K562 (cell line): ENCODE measurements around the gene GPC2. TPM values are rescaled to one million over a fixed set of nuclear protein-coding genes. Genes with fewer than 3 reads are reported as not detected.

ENCODE experiments used
- BRD9 ChIP-seq: fragments of 450-650 bp; IDR thresholded peaks from 2 replicates; pipeline ENCODE4 v1.6.1; 2018; ENCODE audit warnings: low read depth; ENCODE audit not compliant: partially characterized antibody
- CREB1 ChIP-seq, 2 experiments: sonication (generic) in 1 of 2; formaldehyde crosslinking in 1 of 2; IDR thresholded peaks; 2 replicates each; pipeline versions ENCODE4 v1.6.1 to v1.8.0; 2012 to 2022; ENCODE audit warnings: inconsistent platforms in 1 of 2, mild to moderate bottlenecking in 1 of 2, missing genetic modification reagents in 1 of 2, moderate library complexity in 1 of 2
- CTBP1 ChIP-seq: fragments of 450-650 bp; IDR thresholded peaks from 2 replicates; pipeline ENCODE4 v1.6.1; 2016; ENCODE audit warnings: borderline replicate concordance
- EP400 ChIP-seq: fragments of 450-650 bp; IDR thresholded peaks from 2 replicates; pipeline ENCODE4 v1.6.1; 2017; ENCODE audit warnings: antibody characterized with exemption, mild to moderate bottlenecking, moderate library complexity
- MAZ ChIP-seq, 2 experiments: fragments of 450-650 bp in 1 of 2; sonication (generic) in 1 of 2; formaldehyde crosslinking; IDR thresholded peaks in 1 of 2; conservative IDR thresholded peaks in 1 of 2; 2 replicates each; pipeline versions ENCODE4 v1.4.0 to v1.5.0; 2020; ENCODE audit warnings: mild to moderate bottlenecking in 1 of 2, missing genetic modification reagents in 1 of 2
- MTA1 ChIP-seq: fragments of 450-650 bp; IDR thresholded peaks from 2 replicates; pipeline ENCODE4 v1.6.1; 2017; ENCODE audit warnings: borderline replicate concordance
- NR1H2 ChIP-seq: sonication (generic); formaldehyde crosslinking; IDR thresholded peaks from 2 replicates; pipeline ENCODE4 v1.4.0; 2020; ENCODE audit warnings: mild to moderate bottlenecking, missing genetic modification reagents
- NR2F6 ChIP-seq: fragments of 450-650 bp; formaldehyde crosslinking; IDR thresholded peaks from 2 replicates; pipeline ENCODE4 v1.4.0; 2020; ENCODE audit warnings: mild to moderate bottlenecking
- POU5F1 ChIP-seq: fragments of 150-350 bp; IDR thresholded peaks from 2 replicates; pipeline ENCODE4 v1.6.1; 2014; ENCODE audit warnings: borderline replicate concordance, low read length, low read depth, mild to moderate bottlenecking; ENCODE audit not compliant: partially characterized antibody
- SIX5 ChIP-seq, 2 experiments: IDR thresholded peaks; 2 replicates each; pipeline ENCODE4 v1.6.1; 2011; ENCODE audit warnings: low read length in 2 of 2, borderline replicate concordance in 1 of 2, low read depth in 1 of 2, mild to moderate bottlenecking in 1 of 2, moderate library complexity in 1 of 2; ENCODE audit not compliant: insufficient read depth in 1 of 2
- SMARCE1 ChIP-seq: fragments of 450-650 bp; IDR thresholded peaks from 2 replicates; pipeline ENCODE4 v1.7.1; 2016; ENCODE audit warnings: mild to moderate bottlenecking
- TAL1 ChIP-seq: fragments of 450-650 bp; IDR thresholded peaks from 2 replicates; pipeline ENCODE4 v1.6.1; 2016; ENCODE audit warnings: mild to moderate bottlenecking
- TCFL5 ChIP-seq: fragments of 250-450 bp; sonication (Bioruptor Pico); conservative IDR thresholded peaks from 2 replicates; pipeline ENCODE4 v1.6.1; 2021; ENCODE audit warnings: mild to moderate bottlenecking, moderate library complexity, matching md5 sums
- ZBTB8A ChIP-seq: fragments of 450-650 bp; IDR thresholded peaks from 2 replicates; pipeline ENCODE4 v1.6.1; 2018; ENCODE audit warnings: mild to moderate bottlenecking, moderate library complexity; ENCODE audit not compliant: partially characterized antibody
- ZNF143 ChIP-seq: sonication (generic); formaldehyde crosslinking; IDR thresholded peaks from 2 replicates; pipeline ENCODE4 v1.9.0; 2022; ENCODE audit warnings: mild to moderate bottlenecking, missing genetic modification reagents
- polyA plus RNA-seq, 8 experiments: library from polyadenylated mRNA; depleted of rRNA in 4 of 8; stranded (reverse) in 5 of 8; unstranded in 3 of 8; fragments of >200 nt; fragmentation: Nextera tagmentation in 2 of 8; fragmentation: Illumina TruSeq in 1 of 8; extraction: Ambion mirVana in 2 of 8; extraction: Trizol in 1 of 8; gene quantifications; 2 replicates each; pipeline versions ENCODE4 v1.2.1 to v1.2.3, GENCODE V29; 2011 to 2014; ENCODE audit warnings: inconsistent platforms in 1 of 8, missing spikeins in 1 of 8
- total RNA-seq, 7 experiments: library from RNA; depleted of rRNA in 6 of 7; stranded (reverse); fragments of >200 nt in 6 of 7; fragmentation: Illumina TruSeq in 2 of 7; extraction: Trizol in 2 of 7; gene quantifications; 2 replicates each; pipeline versions ENCODE4 v1.2.1 to v1.2.3, GENCODE V29; 2011 to 2021; ENCODE audit warnings: low replicate concordance in 1 of 7
- TF ChIP-seq, protein P1 (sequence below): fragments of 250-450 bp; sonication (Bioruptor Pico); IDR thresholded peaks from 2 replicates; pipeline ENCODE4 v1.6.1; 2021; ENCODE audit warnings: mild to moderate bottlenecking
- TF ChIP-seq, protein P2 (sequence below): fragments of 450-650 bp; IDR thresholded peaks from 2 replicates; pipeline ENCODE4 v1.7.1; 2018; ENCODE audit warnings: mild to moderate bottlenecking, low read depth; ENCODE audit not compliant: partially characterized antibody
- TF ChIP-seq, protein P3 (sequence below): fragments of 450-650 bp; IDR thresholded peaks from 2 replicates; pipeline ENCODE4 v1.6.1; 2016; ENCODE audit warnings: low read depth, mild to moderate bottlenecking, moderate library complexity
- TF ChIP-seq, protein P4 (sequence below): fragments of 450-650 bp; IDR thresholded peaks from 2 replicates; pipeline ENCODE4 v1.6.1; 2018; ENCODE audit not compliant: partially characterized antibody

GPC2 gene
- total and polyA plus RNA-seq, 9 of the 15 experiments (the other 6 are each of a cell fraction or from before 2014, with no cell fraction given) = 0.06 to 7.7 (median 1.4) TPM; not detected in 1

DNA sequence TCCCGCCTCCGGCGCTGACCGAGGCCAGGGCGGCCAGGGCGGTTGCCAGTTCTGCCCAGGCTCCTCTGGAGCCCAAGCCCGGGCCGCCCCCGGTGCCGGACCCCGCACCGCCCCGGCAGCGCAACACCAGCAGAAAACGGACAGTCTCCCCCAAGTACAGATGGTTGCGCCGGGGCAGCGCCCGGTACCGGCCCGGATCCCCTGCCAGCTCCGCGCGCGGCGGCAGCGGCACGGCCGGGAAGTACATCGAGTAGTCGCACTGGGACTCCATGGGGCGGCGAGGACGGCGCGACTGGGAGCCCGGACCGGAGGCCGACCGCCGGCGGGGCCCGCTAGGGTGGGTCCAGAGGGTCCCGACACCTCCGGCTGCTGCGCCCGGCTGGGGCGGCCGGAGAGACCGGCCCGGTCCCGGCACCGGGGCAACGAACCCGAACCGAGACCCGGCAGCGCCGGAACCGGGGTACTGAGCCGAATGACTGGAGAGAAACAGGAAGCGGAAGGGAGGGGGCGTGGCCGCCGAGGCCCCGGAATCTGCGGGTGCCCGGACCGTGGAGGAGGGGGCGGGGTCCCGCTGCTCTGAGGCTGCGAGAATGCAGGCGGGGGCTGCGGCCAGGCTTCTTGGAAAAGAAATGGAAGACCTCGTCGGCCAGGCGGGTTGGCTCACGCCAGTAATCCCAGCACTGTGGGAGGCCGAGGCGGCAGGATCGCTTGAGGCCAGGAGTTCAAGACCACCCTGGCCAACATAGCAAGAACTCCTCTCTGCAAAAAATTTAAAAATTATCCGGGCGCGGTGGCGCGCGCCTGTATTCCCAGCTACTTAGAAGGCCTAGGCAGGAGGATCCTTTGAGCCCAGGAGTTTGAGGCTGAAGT is 18.7 kb downstream of the GPC2 start, which contains the start of gene TRAPPC14 (continued):
- TF ChIP-seq BRD9 (peak; percentile 20), CTBP1 (no peak; the same call in 1 of the 2 replicates), TCFL5 (no peak), NR1H2 (no peak), ZNF143 (CRISPR knock-in tag) (peak; percentile 37; the same call in 1 of the 2 replicates), EP400 (peak; percentile 75), TAL1 (no peak), SMARCE1 (peak; percentile 11; the same call in 1 of the 2 replicates), NR2F6 (peak; percentile 73; the same call in 1 of the 2 replicates), MAZ (CRISPR knock-in tag; conservative IDR thresholded peaks at IDR 0.05 in 1 of 2, IDR thresholded peaks at IDR 0.05 in 1 of 2) (peak; percentile 91 to 97), CREB1 (IDR thresholded peaks at IDR 0.05) (peak; percentile 59; the same call in 1 of the 2 replicates), CREB1 (CRISPR knock-in tag; IDR thresholded peaks at IDR 0.05) (no peak), POU5F1 (no peak), SIX5 (IDR thresholded peaks at IDR 0.05; ENCODE audit: borderline replicate concordance in 1 of 2, insufficient read depth in 1 of 2, low read depth in 1 of 2, low read length in 2 of 2) (no peak), MTA1 (no peak), ZBTB8A (no peak)
- TF ChIP-seq, protein P1, sequence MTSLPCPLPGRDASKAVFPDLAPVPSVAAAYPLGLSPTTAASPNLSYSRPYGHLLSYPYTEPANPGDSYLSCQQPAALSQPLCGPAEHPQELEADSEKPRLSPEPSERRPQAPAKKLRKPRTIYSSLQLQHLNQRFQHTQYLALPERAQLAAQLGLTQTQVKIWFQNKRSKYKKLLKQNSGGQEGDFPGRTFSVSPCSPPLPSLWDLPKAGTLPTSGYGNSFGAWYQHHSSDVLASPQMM = no peak
- TF ChIP-seq, protein P2, sequence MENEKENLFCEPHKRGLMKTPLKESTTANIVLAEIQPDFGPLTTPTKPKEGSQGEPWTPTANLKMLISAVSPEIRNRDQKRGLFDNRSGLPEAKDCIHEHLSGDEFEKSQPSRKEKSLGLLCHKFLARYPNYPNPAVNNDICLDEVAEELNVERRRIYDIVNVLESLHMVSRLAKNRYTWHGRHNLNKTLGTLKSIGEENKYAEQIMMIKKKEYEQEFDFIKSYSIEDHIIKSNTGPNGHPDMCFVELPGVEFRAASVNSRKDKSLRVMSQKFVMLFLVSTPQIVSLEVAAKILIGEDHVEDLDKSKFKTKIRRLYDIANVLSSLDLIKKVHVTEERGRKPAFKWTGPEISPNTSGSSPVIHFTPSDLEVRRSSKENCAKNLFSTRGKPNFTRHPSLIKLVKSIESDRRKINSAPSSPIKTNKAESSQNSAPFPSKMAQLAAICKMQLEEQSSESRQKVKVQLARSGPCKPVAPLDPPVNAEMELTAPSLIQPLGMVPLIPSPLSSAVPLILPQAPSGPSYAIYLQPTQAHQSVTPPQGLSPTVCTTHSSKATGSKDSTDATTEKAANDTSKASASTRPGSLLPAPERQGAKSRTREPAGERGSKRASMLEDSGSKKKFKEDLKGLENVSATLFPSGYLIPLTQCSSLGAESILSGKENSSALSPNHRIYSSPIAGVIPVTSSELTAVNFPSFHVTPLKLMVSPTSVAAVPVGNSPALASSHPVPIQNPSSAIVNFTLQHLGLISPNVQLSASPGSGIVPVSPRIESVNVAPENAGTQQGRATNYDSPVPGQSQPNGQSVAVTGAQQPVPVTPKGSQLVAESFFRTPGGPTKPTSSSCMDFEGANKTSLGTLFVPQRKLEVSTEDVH = peak; percentile 80
- TF ChIP-seq, protein P3, sequence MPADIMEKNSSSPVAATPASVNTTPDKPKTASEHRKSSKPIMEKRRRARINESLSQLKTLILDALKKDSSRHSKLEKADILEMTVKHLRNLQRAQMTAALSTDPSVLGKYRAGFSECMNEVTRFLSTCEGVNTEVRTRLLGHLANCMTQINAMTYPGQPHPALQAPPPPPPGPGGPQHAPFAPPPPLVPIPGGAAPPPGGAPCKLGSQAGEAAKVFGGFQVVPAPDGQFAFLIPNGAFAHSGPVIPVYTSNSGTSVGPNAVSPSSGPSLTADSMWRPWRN = peak; percentile 76; the same call in 1 of the 2 replicates
- TF ChIP-seq, protein P4, sequence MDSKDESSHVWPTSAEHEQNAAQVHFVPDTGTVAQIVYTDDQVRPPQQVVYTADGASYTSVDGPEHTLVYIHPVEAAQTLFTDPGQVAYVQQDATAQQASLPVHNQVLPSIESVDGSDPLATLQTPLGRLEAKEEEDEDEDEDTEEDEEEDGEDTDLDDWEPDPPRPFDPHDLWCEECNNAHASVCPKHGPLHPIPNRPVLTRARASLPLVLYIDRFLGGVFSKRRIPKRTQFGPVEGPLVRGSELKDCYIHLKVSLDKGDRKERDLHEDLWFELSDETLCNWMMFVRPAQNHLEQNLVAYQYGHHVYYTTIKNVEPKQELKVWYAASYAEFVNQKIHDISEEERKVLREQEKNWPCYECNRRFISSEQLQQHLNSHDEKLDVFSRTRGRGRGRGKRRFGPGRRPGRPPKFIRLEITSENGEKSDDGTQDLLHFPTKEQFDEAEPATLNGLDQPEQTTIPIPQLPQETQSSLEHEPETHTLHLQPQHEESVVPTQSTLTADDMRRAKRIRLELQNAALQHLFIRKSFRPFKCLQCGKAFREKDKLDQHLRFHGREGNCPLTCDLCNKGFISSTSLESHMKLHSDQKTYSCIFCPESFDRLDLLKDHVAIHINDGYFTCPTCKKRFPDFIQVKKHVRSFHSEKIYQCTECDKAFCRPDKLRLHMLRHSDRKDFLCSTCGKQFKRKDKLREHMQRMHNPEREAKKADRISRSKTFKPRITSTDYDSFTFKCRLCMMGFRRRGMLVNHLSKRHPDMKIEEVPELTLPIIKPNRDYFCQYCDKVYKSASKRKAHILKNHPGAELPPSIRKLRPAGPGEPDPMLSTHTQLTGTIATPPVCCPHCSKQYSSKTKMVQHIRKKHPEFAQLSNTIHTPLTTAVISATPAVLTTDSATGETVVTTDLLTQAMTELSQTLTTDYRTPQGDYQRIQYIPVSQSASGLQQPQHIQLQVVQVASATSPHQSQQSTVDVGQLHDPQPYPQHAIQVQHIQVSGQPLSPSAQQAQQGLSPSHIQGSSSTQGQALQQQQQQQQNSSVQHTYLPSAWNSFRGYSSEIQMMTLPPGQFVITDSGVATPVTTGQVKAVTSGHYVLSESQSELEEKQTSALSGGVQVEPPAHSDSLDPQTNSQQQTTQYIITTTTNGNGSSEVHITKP = peak; percentile 51
